ENCODE data around the gene RBM34.
"Not testable (repeated sequence)": the region's sequence is repeated elsewhere in the genome, so short reads cannot be mapped to it uniquely, and the experiment has no call there.

RBM34 gene

DNA sequence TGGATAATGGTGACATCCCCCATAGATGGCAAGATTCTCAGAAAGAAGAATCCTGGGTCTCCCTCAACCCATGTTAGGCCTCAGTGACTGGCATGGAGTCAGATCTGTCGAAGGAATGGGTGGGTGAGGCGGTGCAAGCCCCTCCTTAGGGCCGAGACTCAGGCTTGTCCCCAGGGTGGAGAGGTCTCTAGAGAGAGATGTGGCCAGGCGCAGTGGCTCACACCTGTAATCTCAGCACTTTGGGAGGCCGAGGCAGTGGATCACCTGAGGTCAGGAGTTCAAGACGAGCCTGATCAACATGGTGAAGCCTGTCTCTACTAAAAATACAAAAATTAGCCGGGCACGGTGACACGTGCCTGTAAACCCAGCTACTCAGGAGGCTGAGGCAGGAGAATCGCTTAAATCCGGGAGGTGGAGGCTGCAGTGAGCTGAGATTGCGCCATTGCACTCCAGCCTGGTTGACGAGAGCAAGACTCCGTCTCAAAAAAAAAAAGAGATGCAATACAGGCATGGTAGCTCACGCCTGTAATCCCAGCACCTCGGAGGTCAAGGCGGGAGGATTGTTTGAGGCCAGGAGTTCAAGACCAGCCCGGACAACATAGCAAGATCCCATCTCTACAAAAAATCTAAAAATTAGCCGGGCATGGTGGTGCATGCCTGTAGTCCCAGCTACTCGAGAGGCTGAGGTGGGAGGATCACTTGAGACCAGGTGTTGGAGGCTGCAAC, 69.6 kb downstream of the RBM34 start:
- DNase-seq (ENCODE audit: low read depth): not testable (repeated sequence)

DNA sequence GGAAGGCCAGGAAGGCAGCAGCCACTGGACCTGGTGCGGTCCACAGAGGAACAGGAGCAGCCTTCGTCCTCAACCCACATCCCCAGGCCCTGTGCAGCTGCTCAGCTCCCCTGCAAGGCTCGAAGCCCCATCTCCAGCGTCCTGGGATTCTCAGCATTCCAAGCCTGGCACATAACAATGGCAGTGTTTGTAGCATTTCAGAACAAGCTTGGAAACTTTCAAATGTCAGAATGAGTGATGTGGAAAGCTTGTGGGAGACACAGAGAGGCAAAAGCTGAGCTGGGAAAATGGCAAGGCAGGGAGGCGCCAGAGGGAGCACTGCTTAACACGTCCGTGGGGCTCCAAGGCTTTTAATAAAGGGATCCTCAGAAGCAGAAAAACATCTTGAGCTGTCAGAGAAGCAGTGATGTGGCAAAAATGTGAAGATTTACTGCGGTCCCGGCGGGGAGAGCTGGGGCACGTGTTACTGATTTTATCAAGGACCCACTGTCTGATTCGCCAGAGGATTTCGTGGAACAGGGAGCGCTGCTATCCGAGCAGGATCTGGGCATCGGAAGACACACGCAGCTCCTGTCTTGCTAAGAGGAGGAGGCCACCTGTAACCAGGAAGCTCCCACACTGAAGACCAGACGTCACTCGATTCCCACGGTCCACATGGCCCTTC, 70.5 kb downstream of the RBM34 start:
- DNase-seq (ENCODE audit: low read depth): no peak

DNA sequence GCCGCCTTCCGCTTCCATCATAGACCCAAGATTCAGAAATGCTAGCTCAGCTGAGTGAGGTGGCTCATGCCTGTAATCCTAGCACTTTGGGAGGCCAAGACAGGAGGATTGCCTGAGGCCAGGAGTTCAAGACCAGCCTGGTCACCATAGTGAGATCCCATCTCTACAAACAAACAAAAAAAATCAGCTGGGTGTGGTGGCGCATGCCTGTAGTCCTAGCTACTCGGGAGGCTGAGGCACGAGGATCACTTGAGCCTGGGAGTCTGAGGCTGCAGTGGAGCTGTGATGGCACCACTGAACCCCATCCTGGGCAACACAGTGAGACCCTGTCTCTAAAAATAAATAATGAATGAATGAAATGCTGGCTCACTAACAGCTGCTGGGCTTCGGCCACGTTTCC, 72.1 kb downstream of the RBM34 start:
- DNase-seq (ENCODE audit: low read depth): no peak

DNA sequence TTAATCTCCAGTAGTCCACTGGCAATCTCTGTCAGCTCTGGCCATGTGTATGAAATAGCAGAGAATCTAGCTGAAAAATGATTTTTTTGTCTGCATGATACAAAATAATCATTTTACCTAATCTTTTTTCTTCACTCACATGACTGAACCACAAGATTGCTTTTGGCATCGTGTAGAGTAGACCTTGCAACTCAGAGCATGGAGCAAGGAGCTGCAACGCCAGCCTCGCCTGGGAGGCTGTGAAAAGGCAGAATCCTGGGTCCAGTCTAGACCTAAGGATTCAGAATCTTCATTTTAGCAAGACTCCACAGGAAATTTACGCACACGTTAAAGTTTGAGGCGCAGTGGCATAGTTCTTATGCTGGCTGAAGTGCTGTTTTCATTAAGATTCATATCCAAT, 72.6 kb downstream of the RBM34 start:
- no peak for DNase-seq (ENCODE audit: low read depth)

GRCh38 chr1:235087906-235088305, 73.1 kb downstream of the RBM34 start:
- no peak for DNase-seq (ENCODE audit: low read depth)

DNA sequence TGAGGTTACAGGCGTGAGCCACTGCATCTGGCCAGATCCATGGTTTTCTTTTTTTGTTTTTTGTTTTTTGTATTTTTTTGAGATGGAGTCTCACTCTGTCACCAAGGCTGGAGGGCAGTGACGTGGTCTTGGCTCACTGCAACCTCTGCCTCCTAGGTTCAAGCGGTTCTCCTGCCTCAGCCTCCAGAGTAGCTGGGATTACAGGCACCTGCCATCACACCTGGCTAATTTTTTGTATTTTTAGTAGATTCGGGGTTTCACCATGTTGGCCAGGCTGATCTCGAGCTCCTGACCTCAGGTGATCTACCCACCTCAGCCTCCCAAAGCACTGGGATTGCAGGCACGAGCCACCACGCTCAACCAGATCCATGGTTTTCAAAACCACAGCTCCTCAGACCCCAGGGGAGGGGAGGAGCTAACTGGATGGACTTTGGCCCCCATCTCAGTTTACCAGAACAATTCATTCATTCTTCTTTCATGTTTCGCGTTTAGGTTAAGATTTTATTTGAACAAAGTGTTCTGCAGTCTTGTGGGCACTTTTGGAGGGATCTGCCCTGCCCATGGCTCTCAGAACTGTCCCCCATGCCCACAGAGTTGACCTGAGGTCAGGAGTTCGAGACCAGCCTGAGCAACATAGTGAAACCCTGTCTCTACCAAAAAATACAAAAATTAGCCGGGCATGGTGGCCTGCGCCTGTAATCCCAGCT, 75.5 kb downstream of the RBM34 start:
- not testable (repeated sequence) for DNase-seq (ENCODE audit: low read depth)

Measured in ELR (cell line).